Ishikawa (cell line): ENCODE results near the gene FOXP1.

Source experiments
- CEBPB ChIP-seq: IDR thresholded peaks from 2 replicates; pipeline ENCODE4 v1.6.1; 2012
- EGR1 ChIP-seq: IDR thresholded peaks from 2 replicates; pipeline ENCODE4 v1.6.1; 2012
- REST ChIP-seq: IDR thresholded peaks from 2 replicates; pipeline ENCODE4 v1.6.1; 2012; ENCODE audit warnings: low read depth, mild to moderate bottlenecking
- USF1 ChIP-seq: IDR thresholded peaks from 2 replicates; pipeline ENCODE4 v1.6.1; 2012
- YY1 ChIP-seq: IDR thresholded peaks from 2 replicates; pipeline ENCODE4 v1.6.1; 2012; ENCODE audit warnings: low read depth

- TF ChIP-seq REST, result no peak
- no peak for TF ChIP-seq EGR1
- TF ChIP-seq YY1, result no peak
- TF ChIP-seq CEBPB, result no peak
- no peak for TF ChIP-seq USF1
Measured at GRCh38 chr3:71441217-71441924, 142.2 kb downstream of the FOXP1 start.
